CD14-positive monocyte (primary cell): ENCODE measurements around the gene PITPNM2. TPM values are rescaled to one million over a fixed set of nuclear protein-coding genes. Genes with fewer than 3 reads are reported as not detected.

Source experiments
- DNase-seq, 3 donors: peaks; one replicate each; pipeline ENCODE4 v3.0.0-alpha.2; 2011 to 2022
- H2AFZ ChIP-seq: 2 replicates; pipeline ENCODE4 v1.6.0; 2012; ENCODE audit warnings: mild to moderate bottlenecking, low read depth, low read length, inconsistent platforms; ENCODE audit not compliant: insufficient read depth, poor library complexity, severe bottlenecking
- H3K27ac ChIP-seq, 2 donors: 1 replicate in 1 of 2; 2 replicates in 1 of 2; pipeline ENCODE4 v1.5.1; 2012 to 2013; ENCODE audit warnings: low read length in 2 of 2, control low read depth in 1 of 2, inconsistent platforms in 1 of 2, low read depth in 1 of 2, mild to moderate bottlenecking in 1 of 2
- H3K27me3 ChIP-seq, 2 donors: one replicate each; pipeline versions ENCODE4 v1.6.0 to v1.6.1; 2011 to 2013; ENCODE audit warnings: low read length in 2 of 2; ENCODE audit not compliant: control insufficient read depth in 2 of 2, insufficient read depth in 2 of 2
- H3K36me3 ChIP-seq, 2 donors: replicated peaks in 1 of 2; 1 replicate in 1 of 2; 2 replicates in 1 of 2; pipeline versions ENCODE4 v1.5.1 to v1.6.1; 2012 to 2013; ENCODE audit warnings: low read length in 2 of 2, control low read depth in 1 of 2, inconsistent platforms in 1 of 2, mild to moderate bottlenecking in 1 of 2; ENCODE audit not compliant: insufficient read depth in 2 of 2, control insufficient read depth in 1 of 2
- H3K4me1 ChIP-seq, 2 donors: 1 replicate in 1 of 2; 2 replicates in 1 of 2; pipeline versions ENCODE4 v1.5.1 to v1.6.1; 2012 to 2013; ENCODE audit warnings: low read length in 2 of 2, control low read depth in 1 of 2, inconsistent platforms in 1 of 2, mild to moderate bottlenecking in 1 of 2, moderate library complexity in 1 of 2; ENCODE audit not compliant: insufficient read depth in 2 of 2, control insufficient read depth in 1 of 2
- H3K4me2 ChIP-seq: replicated peaks from 2 replicates; pipeline ENCODE3; 2012; ENCODE audit warnings: low read length, moderate library complexity, mild to moderate bottlenecking; ENCODE audit not compliant: poor library complexity, severe bottlenecking; ENCODE audit errors: extremely low read depth
- H3K4me3 ChIP-seq, 3 experiments: fragments of 200-600 bp in 1 of 3; sonication (generic) in 1 of 3; replicated peaks in 1 of 3; 1 replicate in 2 of 3; 2 replicates in 1 of 3; pipeline ENCODE4 v1.5.1; 2011 to 2013; ENCODE audit warnings: low read length in 3 of 3, mild to moderate bottlenecking in 3 of 3, control low read depth in 2 of 3, low read depth in 2 of 3, inconsistent platforms in 1 of 3, moderate library complexity in 1 of 3
- H3K79me2 ChIP-seq: 2 replicates; pipeline ENCODE4 v1.6.0; 2012; ENCODE audit warnings: mild to moderate bottlenecking, control low read depth, inconsistent platforms, low read length, moderate library complexity; ENCODE audit not compliant: insufficient read depth
- H3K9ac ChIP-seq: 2 replicates; pipeline ENCODE4 v1.6.0; 2017; ENCODE audit warnings: low read length, mild to moderate bottlenecking; ENCODE audit not compliant: insufficient read depth, poor library complexity, severe bottlenecking
- H3K9me3 ChIP-seq, 2 donors: replicated peaks in 1 of 2; 1 replicate in 1 of 2; 2 replicates in 1 of 2; pipeline versions ENCODE4 v1.5.1 to v1.6.1; 2012 to 2013; ENCODE audit warnings: low read length in 2 of 2, control low read depth in 1 of 2; ENCODE audit not compliant: control insufficient read depth in 1 of 2, insufficient read depth in 1 of 2
- H4K20me1 ChIP-seq: 2 replicates; pipeline ENCODE4 v1.6.0; 2012; ENCODE audit warnings: mild to moderate bottlenecking, low read length, control low read depth, moderate library complexity; ENCODE audit not compliant: insufficient read depth
- H3K27ac Mint-ChIP-seq, 7 donors: one replicate each; pipeline ENCODE4 v1.8.0; 2020; ENCODE audit warnings: mild to moderate bottlenecking in 7 of 7, mixed read lengths in 7 of 7, moderate library complexity in 6 of 7, inconsistent platforms in 2 of 7
- H3K27me3 Mint-ChIP-seq, 3 donors: one replicate each; pipeline ENCODE4 v1.8.0; 2021 to 2022; ENCODE audit warnings: low read depth in 3 of 3, mild to moderate bottlenecking in 3 of 3, mixed read lengths in 3 of 3, moderate library complexity in 3 of 3, inconsistent platforms in 1 of 3
- H3K36me3 Mint-ChIP-seq, 2 donors: one replicate each; pipeline ENCODE4 v1.8.0; 2020; ENCODE audit warnings: mixed read lengths in 2 of 2, inconsistent platforms in 1 of 2, mild to moderate bottlenecking in 1 of 2
- H3K4me1 Mint-ChIP-seq: one replicate; pipeline ENCODE4 v1.8.0; 2020; ENCODE audit warnings: mild to moderate bottlenecking, mixed read lengths
- H3K4me3 Mint-ChIP-seq, 2 donors: one replicate each; pipeline ENCODE4 v1.8.0; 2020; ENCODE audit warnings: mild to moderate bottlenecking in 2 of 2, mixed read lengths in 2 of 2, moderate library complexity in 1 of 2
- H3K9me3 Mint-ChIP-seq, 7 donors: one replicate each; pipeline ENCODE4 v1.8.0; 2020 to 2022; ENCODE audit warnings: mixed read lengths in 7 of 7, mild to moderate bottlenecking in 6 of 7, moderate library complexity in 6 of 7, inconsistent platforms in 2 of 7
- WGBS: methylation state at CpG from one replicate; pipeline ENCODE4 v1.1.5; 2013; ENCODE audit warnings: missing lambda C conversion rate; ENCODE audit not compliant: insufficient coverage; 5-methylcytosine and 5-hydroxymethylcytosine counted together
- intact Hi-C, 2 donors: fragments of 100-400 bp; cut with micrococcal nuclease; formaldehyde crosslinking; loops; one replicate each; pipeline versions ENCODE4 v1.15.0 to v1.15.1; 2023
- polyA plus RNA-seq, 3 donors: library from polyadenylated mRNA; depleted of rRNA in 1 of 3; unstranded in 2 of 3; stranded (reverse) in 1 of 3; fragments of 300-500 nt in 2 of 3; fragments of >200 nt in 1 of 3; fragmentation: Illumina TruSeq in 2 of 3; gene quantifications; 1 replicate in 2 of 3; 2 replicates in 1 of 3; pipeline ENCODE4 v1.2.3, GENCODE V29; 2012 to 2021
- TF ChIP-seq, protein P1 (sequence below): fragments of 200-600 bp; IDR thresholded peaks from one replicate; pipeline ENCODE4 v1.8.0; 2022; ENCODE audit warnings: antibody characterized with exemption, mild to moderate bottlenecking

Gene PITPNM2
- polyA plus RNA-seq, 3 donors: 0.08 to 0.67 TPM; not detected in 1

DNA sequence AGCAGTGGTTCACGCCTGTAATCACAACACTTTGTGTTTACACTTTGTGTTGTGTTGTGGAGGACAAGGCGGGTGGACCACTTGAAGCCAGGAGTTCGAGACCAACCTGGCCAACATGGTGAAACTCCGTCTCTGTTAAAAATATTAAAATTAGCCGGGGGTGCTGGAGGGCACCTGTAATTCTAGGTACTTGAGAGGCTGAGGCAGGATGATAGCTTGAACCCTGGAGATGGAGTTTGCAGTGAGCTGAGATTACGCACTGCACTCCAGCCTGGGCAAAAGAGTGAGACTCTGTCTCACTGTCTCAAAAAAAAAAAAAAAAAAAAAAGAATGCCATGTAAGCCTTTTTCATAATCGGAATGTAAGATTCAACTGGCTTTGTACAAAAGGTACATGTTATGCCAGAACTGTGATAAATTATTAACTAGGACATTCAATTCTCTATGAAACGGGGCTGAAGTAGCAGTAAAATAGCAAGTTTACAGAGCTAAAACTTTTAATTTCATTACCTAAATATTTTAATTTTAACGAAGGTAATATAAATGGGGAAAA, 13.9 kb upstream of the PITPNM2 start:
- Histone ChIP-seq H3K79me2 (no peaks in the 10 kb centered on the region), H4K20me1 (no peaks in the 10 kb centered on the region), H3K4me1 (no peaks in the 10 kb centered on the region), H3K4me2 (no peak overlapping the region), H2AFZ (no peak overlapping the region), H3K27me3 (no peaks in the 10 kb centered on the region), H3K36me3 (peaks cover 61 to 79% of the 10 kb centered on the region in 2 donors), H3K9ac (no peak overlapping the region), H3K27ac (no peak overlapping the region), H3K4me3 (no peak overlapping the region), H3K9me3 (no peaks in the 10 kb centered on the region)
- H3K36me3 Mint-ChIP-seq: peaks cover 70 to 84% of the 10 kb centered on the region in 2 donors
- H3K4me1 Mint-ChIP-seq: no peaks in the 10 kb centered on the region
- no peak for DNase-seq
- no peaks in the 10 kb centered on the region for H3K27me3 Mint-ChIP-seq
- H3K9me3 Mint-ChIP-seq: no peaks in the 10 kb centered on the region
- TF ChIP-seq, protein P1, sequence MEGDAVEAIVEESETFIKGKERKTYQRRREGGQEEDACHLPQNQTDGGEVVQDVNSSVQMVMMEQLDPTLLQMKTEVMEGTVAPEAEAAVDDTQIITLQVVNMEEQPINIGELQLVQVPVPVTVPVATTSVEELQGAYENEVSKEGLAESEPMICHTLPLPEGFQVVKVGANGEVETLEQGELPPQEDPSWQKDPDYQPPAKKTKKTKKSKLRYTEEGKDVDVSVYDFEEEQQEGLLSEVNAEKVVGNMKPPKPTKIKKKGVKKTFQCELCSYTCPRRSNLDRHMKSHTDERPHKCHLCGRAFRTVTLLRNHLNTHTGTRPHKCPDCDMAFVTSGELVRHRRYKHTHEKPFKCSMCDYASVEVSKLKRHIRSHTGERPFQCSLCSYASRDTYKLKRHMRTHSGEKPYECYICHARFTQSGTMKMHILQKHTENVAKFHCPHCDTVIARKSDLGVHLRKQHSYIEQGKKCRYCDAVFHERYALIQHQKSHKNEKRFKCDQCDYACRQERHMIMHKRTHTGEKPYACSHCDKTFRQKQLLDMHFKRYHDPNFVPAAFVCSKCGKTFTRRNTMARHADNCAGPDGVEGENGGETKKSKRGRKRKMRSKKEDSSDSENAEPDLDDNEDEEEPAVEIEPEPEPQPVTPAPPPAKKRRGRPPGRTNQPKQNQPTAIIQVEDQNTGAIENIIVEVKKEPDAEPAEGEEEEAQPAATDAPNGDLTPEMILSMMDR: no peak
- intact Hi-C loops: no loop called here
- H3K27ac Mint-ChIP-seq: no peak overlapping the region
- H3K4me3 Mint-ChIP-seq: no peak overlapping the region
- WGBS: 100% methylated on average over 2 of the region's 9 CpGs

DNA sequence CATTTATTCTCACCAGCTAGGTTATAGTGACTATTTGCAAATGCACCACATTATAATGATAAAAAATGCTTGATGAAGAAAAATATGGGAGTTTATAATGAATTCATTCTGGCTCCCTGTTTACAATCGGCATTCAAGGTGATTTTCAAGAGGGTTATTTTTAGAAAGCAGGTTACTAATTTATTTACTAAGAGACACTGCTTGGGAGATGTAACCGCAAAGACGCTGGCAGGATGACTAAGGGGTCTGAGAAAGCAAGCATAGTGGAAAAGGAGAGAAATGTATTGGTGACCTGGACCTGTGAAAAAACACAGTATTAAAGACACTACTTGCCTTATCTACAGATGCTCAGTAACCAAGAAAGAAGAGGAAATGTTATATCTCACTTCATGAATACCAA, 13.3 kb upstream of the PITPNM2 start:
- TF ChIP-seq, protein P1: no peak
- no peak overlapping the region for H3K4me3 Mint-ChIP-seq
- H3K9ac ChIP-seq: no peak overlapping the region
- no peak for DNase-seq
- H3K36me3 Mint-ChIP-seq: peaks cover 71 to 83% of the 10 kb centered on the region in 2 donors
- no peaks in the 10 kb centered on the region for H3K79me2 ChIP-seq
- no peaks in the 10 kb centered on the region for H3K9me3 Mint-ChIP-seq
- H3K27ac Mint-ChIP-seq: peak overlapping the region in 1 of 7 donors; percentile 57
- no peaks in the 10 kb centered on the region for H3K27me3 ChIP-seq
- H3K4me2 ChIP-seq: no peak overlapping the region
- peaks cover 61 to 84% of the 10 kb centered on the region in 2 donors for H3K36me3 ChIP-seq
- H3K4me1 Mint-ChIP-seq: no peaks in the 10 kb centered on the region
- intact Hi-C loops: no loop called here
- H3K27ac ChIP-seq: no peak overlapping the region
- no CpG with 5 or more reads among the region's 3 CpGs for WGBS
- no peak overlapping the region for H2AFZ ChIP-seq
- H3K4me1 ChIP-seq: no peaks in the 10 kb centered on the region
- H3K27me3 Mint-ChIP-seq: no peaks in the 10 kb centered on the region
- H4K20me1 ChIP-seq: no peaks in the 10 kb centered on the region
- H3K4me3 ChIP-seq: no peak overlapping the region
- no peaks in the 10 kb centered on the region for H3K9me3 ChIP-seq
